Duodenal mucosa (tissue), 2 donors: ENCODE measurements around the gene SLC27A3.

Source experiments
- H3K27ac ChIP-seq: one replicate; pipeline ENCODE4 v1.7.0; 2013; ENCODE audit warnings: low read depth, low read length
- H3K27me3 ChIP-seq, 2 donors: one replicate each; pipeline ENCODE4 v1.7.0; 2013; ENCODE audit warnings: low read length in 2 of 2, control low read depth in 1 of 2; ENCODE audit not compliant: insufficient read depth in 2 of 2, control insufficient read depth in 1 of 2
- H3K36me3 ChIP-seq, 2 donors: one replicate each; pipeline ENCODE4 v1.7.0; 2013; ENCODE audit warnings: low read length in 2 of 2, control low read depth in 1 of 2; ENCODE audit not compliant: insufficient read depth in 2 of 2, control insufficient read depth in 1 of 2
- H3K4me1 ChIP-seq, 2 donors: one replicate each; pipeline ENCODE4 v1.7.0; 2013; ENCODE audit warnings: low read length in 2 of 2, control low read depth in 1 of 2; ENCODE audit not compliant: insufficient read depth in 2 of 2, control insufficient read depth in 1 of 2
- H3K4me3 ChIP-seq, 2 donors: one replicate each; pipeline ENCODE4 v1.7.0; 2013; ENCODE audit warnings: low read length in 2 of 2, low read depth in 1 of 2
- H3K9ac ChIP-seq, 2 donors: one replicate each; pipeline ENCODE4 v1.7.0; 2013; ENCODE audit warnings: low read length in 2 of 2, low read depth in 1 of 2
- H3K9me3 ChIP-seq, 2 donors: one replicate each; pipeline ENCODE4 v1.7.0; 2013; ENCODE audit warnings: low read length in 2 of 2, control low read depth in 1 of 2; ENCODE audit not compliant: control insufficient read depth in 1 of 2

SLC27A3 gene

DNA sequence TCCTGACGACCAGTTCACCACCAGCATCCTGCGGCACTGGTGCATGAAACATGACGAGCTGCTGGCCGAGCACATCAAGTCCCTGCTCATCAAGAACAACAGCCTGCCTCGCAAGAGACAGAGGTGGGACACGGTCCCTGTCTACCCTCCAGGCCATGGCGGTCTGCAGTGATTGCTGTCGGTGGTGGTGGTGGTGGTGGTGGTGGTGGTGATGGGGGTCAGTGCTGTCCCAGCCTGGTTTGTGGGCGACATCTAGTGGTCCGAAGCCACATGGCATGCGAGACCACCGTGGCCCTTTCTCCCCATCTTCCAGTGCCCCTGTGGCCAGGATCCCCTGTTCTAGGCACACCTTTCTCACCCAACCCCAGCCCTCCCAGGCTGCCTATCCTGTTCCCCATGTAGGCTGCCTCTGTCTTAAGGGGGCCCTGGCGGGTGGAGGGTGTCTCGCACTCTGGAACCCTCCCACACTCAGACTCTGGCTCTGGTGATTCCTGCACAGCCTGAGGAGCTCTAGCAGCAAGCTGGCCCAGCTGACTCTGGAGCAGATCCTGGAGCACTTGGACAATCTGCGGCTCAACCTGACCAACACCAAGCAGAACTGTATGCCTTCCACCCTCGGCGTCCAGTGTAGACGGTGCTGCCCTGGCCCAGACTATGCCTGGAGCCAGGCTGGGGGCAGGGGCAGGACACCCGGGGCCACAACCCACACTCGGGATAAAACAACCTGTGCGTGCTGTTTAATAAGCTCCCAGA, 3.2 kb upstream of the SLC27A3 start:
- no peak overlapping the region for H3K4me3 ChIP-seq
- H3K27ac ChIP-seq: no peak overlapping the region
- H3K9ac ChIP-seq: no peak overlapping the region
- H3K36me3 ChIP-seq: peaks cover 14 to 53% of the 10 kb centered on the region in 2 donors
- no peaks in the 10 kb centered on the region for H3K27me3 ChIP-seq
- H3K4me1 ChIP-seq: peaks cover 30 to 40% of the 10 kb centered on the region in 2 donors
- no peaks in the 10 kb centered on the region for H3K9me3 ChIP-seq

DNA sequence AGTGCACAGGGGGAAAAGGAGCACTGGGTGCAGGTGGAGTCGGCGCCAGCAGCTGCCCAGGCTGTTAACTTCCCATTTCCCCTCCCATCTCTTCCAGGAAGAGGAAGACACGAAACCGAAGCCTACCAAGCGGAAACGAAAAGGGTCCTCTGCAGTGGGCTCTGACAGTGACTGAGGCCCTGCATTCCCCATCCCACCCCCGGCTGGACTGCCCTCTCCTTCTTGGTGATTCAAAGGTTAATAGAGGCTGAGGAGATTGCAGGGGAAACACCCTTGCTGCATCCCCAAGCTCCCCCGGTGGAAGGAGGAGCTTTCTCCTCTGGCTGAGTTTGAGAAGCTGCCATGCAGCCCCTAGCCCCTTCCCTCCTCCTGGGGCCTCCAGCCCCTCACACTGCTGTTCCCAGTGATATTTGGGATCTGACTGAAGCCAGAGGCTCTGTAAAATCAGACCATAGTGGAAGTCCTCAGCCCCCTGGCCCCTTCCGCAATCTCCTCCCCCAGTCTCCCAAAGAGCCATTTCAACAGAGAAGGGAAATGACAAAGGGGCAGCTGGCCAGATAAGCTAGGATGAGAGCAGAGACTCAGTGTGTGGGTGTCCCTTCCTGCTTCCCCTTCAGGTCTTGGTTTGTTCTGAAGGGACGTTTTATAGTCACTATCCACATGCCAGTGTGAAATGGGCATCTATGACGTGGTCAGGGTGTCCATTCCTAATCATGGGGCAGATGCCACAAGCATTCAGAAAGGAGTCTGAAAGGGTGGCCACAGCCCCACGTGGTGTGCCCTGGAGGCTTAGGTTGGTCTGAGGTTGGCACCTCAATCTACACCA, 1.9 kb upstream of the SLC27A3 start:
- no peak overlapping the region for H3K27ac ChIP-seq
- H3K27me3 ChIP-seq: no peaks in the 10 kb centered on the region
- H3K4me1 ChIP-seq: peaks cover 25 to 33% of the 10 kb centered on the region in 2 donors
- H3K4me3 ChIP-seq: no peak overlapping the region
- no peaks in the 10 kb centered on the region for H3K9me3 ChIP-seq
- peaks cover 7 to 41% of the 10 kb centered on the region in 2 donors for H3K36me3 ChIP-seq
- H3K9ac ChIP-seq: no peak overlapping the region

DNA sequence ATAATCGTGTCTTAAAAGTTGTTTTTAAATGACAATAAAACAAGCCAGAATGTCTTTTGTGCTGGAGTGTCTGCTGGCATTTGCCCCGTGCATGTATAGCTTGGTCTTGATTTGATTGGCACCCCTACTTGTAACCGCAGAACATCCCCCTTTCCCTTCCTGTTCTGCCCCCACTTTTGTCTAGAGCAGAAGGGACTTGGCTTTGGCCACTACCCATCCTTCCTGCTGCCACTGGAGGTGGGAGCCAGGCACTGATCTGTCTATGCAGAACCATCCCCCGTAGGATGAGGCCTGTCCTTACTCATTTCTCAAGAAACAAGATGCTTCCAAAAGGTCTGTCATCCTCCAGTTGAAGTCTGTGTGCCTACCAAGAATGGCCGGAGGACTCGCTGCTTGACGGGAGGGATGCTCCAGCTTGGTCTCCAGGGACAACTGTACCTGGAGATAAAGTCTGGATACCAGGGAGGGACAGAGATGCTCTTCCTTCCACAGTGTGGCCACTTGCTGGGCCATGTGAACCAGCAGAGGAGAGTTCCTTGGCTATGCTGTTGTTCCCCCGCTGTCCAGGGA, 1.1 kb upstream of the SLC27A3 start:
- peaks cover 19 to 27% of the 10 kb centered on the region in 2 donors for H3K4me1 ChIP-seq
- H3K36me3 ChIP-seq: peaks cover 7 to 34% of the 10 kb centered on the region in 2 donors
- no peak overlapping the region for H3K9ac ChIP-seq
- no peaks in the 10 kb centered on the region for H3K9me3 ChIP-seq
- no peak overlapping the region for H3K27ac ChIP-seq
- H3K4me3 ChIP-seq: no peak overlapping the region
- H3K27me3 ChIP-seq: no peaks in the 10 kb centered on the region

DNA sequence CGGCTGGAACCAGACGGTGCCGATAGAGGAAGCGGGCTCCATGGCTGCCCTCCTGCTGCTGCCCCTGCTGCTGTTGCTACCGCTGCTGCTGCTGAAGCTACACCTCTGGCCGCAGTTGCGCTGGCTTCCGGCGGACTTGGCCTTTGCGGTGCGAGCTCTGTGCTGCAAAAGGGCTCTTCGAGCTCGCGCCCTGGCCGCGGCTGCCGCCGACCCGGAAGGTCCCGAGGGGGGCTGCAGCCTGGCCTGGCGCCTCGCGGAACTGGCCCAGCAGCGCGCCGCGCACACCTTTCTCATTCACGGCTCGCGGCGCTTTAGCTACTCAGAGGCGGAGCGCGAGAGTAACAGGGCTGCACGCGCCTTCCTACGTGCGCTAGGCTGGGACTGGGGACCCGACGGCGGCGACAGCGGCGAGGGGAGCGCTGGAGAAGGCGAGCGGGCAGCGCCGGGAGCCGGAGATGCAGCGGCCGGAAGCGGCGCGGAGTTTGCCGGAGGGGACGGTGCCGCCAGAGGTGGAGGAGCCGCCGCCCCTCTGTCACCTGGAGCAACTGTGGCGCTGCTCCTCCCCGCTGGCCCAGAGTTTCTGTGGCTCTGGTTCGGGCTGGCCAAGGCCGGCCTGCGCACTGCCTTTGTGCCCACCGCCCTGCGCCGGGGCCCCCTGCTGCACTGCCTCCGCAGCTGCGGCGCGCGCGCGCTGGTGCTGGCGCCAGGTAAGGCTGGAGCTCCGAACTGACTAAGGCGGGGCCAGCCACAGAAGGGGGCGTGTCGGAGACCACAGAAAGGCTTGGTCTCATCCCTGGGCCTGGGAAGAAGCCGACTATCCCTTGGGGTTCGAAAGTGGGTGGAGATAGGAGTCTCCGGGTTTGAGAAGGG, 486 bp downstream of the SLC27A3 start:
- Histone ChIP-seq H3K4me3 (peak overlapping the region; percentile 71 to 72), H3K9ac (peak overlapping the region; percentile 46 to 82), H3K27me3 (no peaks in the 10 kb centered on the region), H3K4me1 (peaks cover 31 to 40% of the 10 kb centered on the region in 2 donors), H3K9me3 (no peaks in the 10 kb centered on the region), H3K36me3 (peaks cover under 1 to 26% of the 10 kb centered on the region in 2 donors), H3K27ac (peak overlapping the region; percentile 52)

DNA sequence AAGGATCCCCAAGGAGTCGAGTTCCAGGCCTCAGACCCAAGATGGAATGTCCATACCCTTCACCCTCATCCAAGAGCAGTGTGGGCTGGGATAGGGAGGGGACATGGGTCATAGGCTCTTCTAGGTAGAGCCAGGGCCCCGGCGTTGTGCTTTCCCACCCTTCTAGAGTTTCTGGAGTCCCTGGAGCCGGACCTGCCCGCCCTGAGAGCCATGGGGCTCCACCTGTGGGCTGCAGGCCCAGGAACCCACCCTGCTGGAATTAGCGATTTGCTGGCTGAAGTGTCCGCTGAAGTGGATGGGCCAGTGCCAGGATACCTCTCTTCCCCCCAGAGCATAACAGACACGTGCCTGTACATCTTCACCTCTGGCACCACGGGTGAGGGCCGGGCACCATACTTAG, 1.1 kb downstream of the SLC27A3 start:
- Histone ChIP-seq H3K27ac (no peak overlapping the region), H3K36me3 (peaks cover 0 to 20% of the 10 kb centered on the region in 2 donors), H3K9ac (peak overlapping the region; percentile 46 to 82), H3K27me3 (no peaks in the 10 kb centered on the region), H3K9me3 (no peaks in the 10 kb centered on the region), H3K4me1 (peaks cover 31 to 45% of the 10 kb centered on the region in 2 donors), H3K4me3 (peak overlapping the region; percentile 71 to 72)

DNA sequence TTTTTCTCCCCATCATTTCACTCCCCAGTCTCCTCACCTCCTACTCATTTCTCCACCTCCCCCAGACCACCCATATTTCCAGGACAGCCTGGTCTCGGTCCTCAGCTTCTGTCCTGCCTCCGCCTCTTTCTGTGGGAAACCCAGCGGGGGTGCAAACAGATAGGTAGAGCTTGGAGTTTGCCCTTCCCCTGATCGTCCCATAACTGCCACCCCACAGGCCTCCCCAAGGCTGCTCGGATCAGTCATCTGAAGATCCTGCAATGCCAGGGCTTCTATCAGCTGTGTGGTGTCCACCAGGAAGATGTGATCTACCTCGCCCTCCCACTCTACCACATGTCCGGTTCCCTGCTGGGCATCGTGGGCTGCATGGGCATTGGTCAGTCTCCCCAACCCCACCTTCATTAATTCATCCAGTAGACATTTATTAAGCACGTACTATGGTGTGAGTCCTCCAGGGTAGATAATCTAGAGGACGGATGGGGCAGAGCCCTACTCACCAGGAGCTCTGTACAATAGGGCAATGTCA, 1.7 kb downstream of the SLC27A3 start:
- no peaks in the 10 kb centered on the region for H3K27me3 ChIP-seq
- H3K9ac ChIP-seq: peak overlapping the region in 1 of 2 donors; percentile 5
- peaks cover 0 to 14% of the 10 kb centered on the region in 2 donors for H3K36me3 ChIP-seq
- H3K4me3 ChIP-seq: peak overlapping the region in 1 of 2 donors; percentile 72
- peaks cover 31 to 44% of the 10 kb centered on the region in 2 donors for H3K4me1 ChIP-seq
- H3K27ac ChIP-seq: no peak overlapping the region
- no peaks in the 10 kb centered on the region for H3K9me3 ChIP-seq

DNA sequence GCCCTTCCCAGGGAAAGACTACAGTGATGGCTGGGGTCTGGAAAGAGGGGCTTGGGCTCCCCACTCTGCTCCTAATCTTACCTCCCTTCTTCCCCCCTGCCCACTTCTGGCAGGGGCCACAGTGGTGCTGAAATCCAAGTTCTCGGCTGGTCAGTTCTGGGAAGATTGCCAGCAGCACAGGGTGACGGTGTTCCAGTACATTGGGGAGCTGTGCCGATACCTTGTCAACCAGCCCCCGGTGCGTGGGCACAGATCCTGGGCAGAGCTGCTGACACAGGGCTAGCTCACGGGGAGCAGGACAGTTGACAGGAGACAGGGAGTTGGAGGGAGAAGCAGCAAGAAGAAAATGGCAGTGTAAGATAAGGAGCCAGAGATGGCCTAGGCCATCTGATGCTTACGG, 2.4 kb downstream of the SLC27A3 start:
- H3K9ac ChIP-seq: no peak overlapping the region
- no peaks in the 10 kb centered on the region for H3K27me3 ChIP-seq
- peaks cover 31 to 41% of the 10 kb centered on the region in 2 donors for H3K4me1 ChIP-seq
- H3K27ac ChIP-seq: no peak overlapping the region
- peaks cover 0 to 7% of the 10 kb centered on the region in 2 donors for H3K36me3 ChIP-seq
- H3K9me3 ChIP-seq: no peaks in the 10 kb centered on the region
- no peak overlapping the region for H3K4me3 ChIP-seq

DNA sequence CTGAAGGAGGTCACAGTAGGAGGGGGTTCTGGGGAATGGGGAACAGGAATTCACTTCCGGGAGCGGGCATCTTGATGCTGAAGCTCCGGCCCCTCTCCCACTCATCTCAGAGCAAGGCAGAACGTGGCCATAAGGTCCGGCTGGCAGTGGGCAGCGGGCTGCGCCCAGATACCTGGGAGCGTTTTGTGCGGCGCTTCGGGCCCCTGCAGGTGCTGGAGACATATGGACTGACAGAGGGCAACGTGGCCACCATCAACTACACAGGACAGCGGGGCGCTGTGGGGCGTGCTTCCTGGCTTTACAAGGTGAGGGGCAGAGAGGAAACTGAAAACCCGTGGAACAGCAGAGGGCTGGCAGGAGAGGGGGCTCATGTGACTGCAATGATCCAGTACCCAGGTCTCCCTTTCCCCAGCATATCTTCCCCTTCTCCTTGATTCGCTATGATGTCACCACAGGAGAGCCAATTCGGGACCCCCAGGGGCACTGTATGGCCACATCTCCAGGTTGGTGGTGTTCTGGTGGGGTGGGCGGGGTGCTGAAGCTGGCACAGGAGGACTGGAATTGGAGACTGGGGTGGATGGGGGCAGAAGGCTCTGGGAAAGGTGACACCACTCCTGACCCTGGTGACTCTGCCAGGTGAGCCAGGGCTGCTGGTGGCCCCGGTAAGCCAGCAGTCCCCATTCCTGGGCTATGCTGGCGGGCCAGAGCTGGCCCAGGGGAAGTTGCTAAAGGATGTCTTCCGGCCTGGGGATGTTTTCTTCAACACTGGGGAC, 3.0 kb downstream of the SLC27A3 start:
- no peaks in the 10 kb centered on the region for H3K9me3 ChIP-seq
- no peak overlapping the region for H3K4me3 ChIP-seq
- no peak overlapping the region for H3K9ac ChIP-seq
- H3K4me1 ChIP-seq: peaks cover 31 to 46% of the 10 kb centered on the region in 2 donors
- H3K36me3 ChIP-seq: peaks cover 0 to under 1% of the 10 kb centered on the region in 2 donors
- no peak overlapping the region for H3K27ac ChIP-seq
- H3K27me3 ChIP-seq: no peaks in the 10 kb centered on the region
